TTC549 (cell line): ENCODE data around the gene TICRR.

Experiments used
- FAIRE-seq: peaks from 2 replicates; lab custom pipeline; 2012; peaks lifted over from hg19 to GRCh38; lab: Jason Lieb, UNC

Gene TICRR

GRCh38 chr15:89677381-89677780 is 102.1 kb downstream of the TICRR start:
- FAIRE-seq = no peak
